Measurements from ENCODE around the gene PHF13. TPM values are rescaled to one million over a fixed set of nuclear protein-coding genes. Genes with fewer than 3 reads are reported as not detected.
A peak's percentile ranks its signal among the peaks of the same experiment; 100 is the strongest.

Gene PHF13
- total and polyA plus RNA-seq, 9 of the 15 experiments (the other 6 are each of a cell fraction or from before 2014, with no cell fraction given) = 1.8 to 36.1 (median 11.7) TPM

DNA sequence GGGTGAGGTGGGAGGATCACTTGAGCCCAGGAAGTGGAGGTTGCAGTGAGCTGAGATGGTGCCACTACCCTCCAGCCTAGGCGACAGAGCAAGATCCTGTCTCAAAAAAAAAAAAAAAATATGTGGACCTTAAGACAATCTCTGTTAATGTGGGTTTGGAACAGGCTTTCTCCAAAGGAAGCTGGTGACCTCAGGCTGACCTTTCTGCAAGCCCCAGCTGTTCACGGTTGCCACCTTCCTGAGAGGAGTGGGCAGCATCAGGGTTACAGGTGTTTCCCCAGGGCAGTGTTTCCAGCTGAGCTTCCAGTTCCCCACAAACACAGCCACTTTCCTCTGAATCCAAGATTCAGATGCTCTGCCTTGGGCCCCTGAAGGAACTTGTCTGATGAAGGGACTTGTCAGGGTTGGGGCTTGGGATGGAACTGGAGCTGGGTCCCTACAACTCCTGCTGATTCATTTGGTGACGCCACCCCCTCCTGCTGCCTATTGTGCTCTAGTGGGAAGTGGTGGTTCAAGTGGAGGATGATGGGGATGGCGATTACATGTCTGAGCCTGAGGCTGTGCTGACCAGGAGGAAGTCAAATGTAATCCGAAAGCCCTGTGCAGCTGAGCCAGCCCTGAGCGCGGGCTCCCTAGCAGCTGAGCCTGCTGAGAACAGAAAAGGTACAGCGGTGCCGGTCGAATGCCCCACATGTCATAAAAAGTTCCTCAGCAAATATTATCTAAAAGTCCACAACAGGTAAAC is 31.8 kb upstream of the PHF13 start:
- Histone ChIP-seq H3K27me3 (ENCODE audit: control insufficient read depth in 2 of 2, insufficient read depth in 2 of 2, low read length in 2 of 2) (no peaks in the 10 kb centered on the region), H3K36me3 (ENCODE audit: control insufficient read depth, insufficient read depth, low read length) (peaks cover 33% of the 10 kb centered on the region; the same call in 1 of the 3 replicates), H3K27ac (ENCODE audit: extremely low read depth, low read depth, low read length) (peak overlapping the region; percentile 73; the same call in 2 of the 3 replicates), H3K4me2 (ENCODE audit: insufficient read depth, low read length) (peak overlapping the region; percentile 96), H3K4me3 (peak overlapping the region; percentile 10; the same call in 1 of the 2 replicates), H3K9me3 (replicated peaks; ENCODE audit: control insufficient read depth, insufficient read depth, low read depth, low read length) (no peaks in the 10 kb centered on the region), H4K20me1 (replicated peaks; ENCODE audit: control insufficient read depth, insufficient read depth, low read length) (peaks cover 33% of the 10 kb centered on the region), H3K9me1 (ENCODE audit: control insufficient read depth, insufficient read depth, low read length) (peaks cover 16% of the 10 kb centered on the region), H3K9ac (ENCODE audit: insufficient read depth in 1 of 2, low read depth in 2 of 2, low read length in 2 of 2) (peak overlapping the region; percentile 25 to 78; a peak in 3 of 4 replicates), H2AFZ (ENCODE audit: low read depth, low read length) (no peak overlapping the region), H3K79me2 (ENCODE audit: control insufficient read depth, insufficient read depth, low read length) (peaks cover 45% of the 10 kb centered on the region), H3K4me1 (replicated peaks in 1 of 2; ENCODE audit: control insufficient read depth in 2 of 2, insufficient read depth in 2 of 2, low read length in 2 of 2) (peaks cover 46 to 73% of the 10 kb centered on the region in 2 experiments)
- FAIRE-seq (peak; percentile 84), DNase-seq (ENCODE audit: extremely low read depth in 1 of 4, low spot score in 3 of 4) (peak in 2 of 4 experiments; percentile 74 to 83), ATAC-seq (peak; percentile 5)
- WGBS (ENCODE audit: insufficient coverage, low coverage, missing lambda C conversion rate) = 36% methylated on average over 10 of the region's 10 CpGs
- CTCF ChIA-PET (ENCODE audit: low intra/inter-chr PET ratio) = interaction anchor here (1.3 kb wide), 1 partner anchor 28 kb away, joined by 4 read pairs; the partner anchor contains the start of gene NOL9
- no TSS peak for BruUV-seq (replicated peaks)
- POLR2A ChIA-PET = interaction anchor here (0.6 to 13.4 kb wide), 9 partner anchors 9 to 165 kb away, joined by 3 to 221 read pairs (median 4); partner anchors contain the start of gene KLHL21
- in situ Hi-C loops (cut with MboI) (no loop called here), intact Hi-C loops (cut with micrococcal nuclease) (loop anchor here (2.0 kb wide), 1 partner anchor 19 kb away; no protein-coding TSS in a partner anchor)
- peak; percentile 42; the same call in 1 of the 2 replicates for TF ChIP-seq GATA2 (CRISPR knock-in tag; IDR thresholded peaks at IDR 0.05)
- TF ChIP-seq RAD21 (CRISPR knock-in tag; conservative IDR thresholded peaks at IDR 0.05 in 1 of 2, IDR thresholded peaks at IDR 0.05 in 1 of 2) = 0 out of 4 replicates have a peak, but pooled peaks of 1 of the 2 experiments have one; percentile 4
- TF ChIP-seq XRCC3 (IDR thresholded peaks at IDR 0.05) = no peak
- no peak for TF ChIP-seq ZNF232 (CRISPR knock-in tag; IDR thresholded peaks at IDR 0.05)
- TF ChIP-seq HMG20A (CRISPR knock-in tag; conservative IDR thresholded peaks at IDR 0.05) = no peak
- TF ChIP-seq SMARCE1 (IDR thresholded peaks at IDR 0.05) = peak; percentile 28; the same call in 1 of the 2 replicates
- peak; percentile 79 for TF ChIP-seq CREM (IDR thresholded peaks at IDR 0.05; ENCODE audit: low read depth)
- TF ChIP-seq ZEB2 (IDR thresholded peaks at IDR 0.05) = no peak
- TF ChIP-seq ZNF316 (IDR thresholded peaks at IDR 0.05) = peak; percentile 30; the same call in 1 of the 2 replicates
- TF ChIP-seq ZNF134 (CRISPR knock-in tag; conservative IDR thresholded peaks at IDR 0.05) = no peak
- TF ChIP-seq SMAD2 (IDR thresholded peaks at IDR 0.05; ENCODE audit: low read depth, low read length) = no peak
- TF ChIP-seq NUFIP1 (IDR thresholded peaks at IDR 0.05; ENCODE audit: partially characterized antibody) = no peak
- TF ChIP-seq MAX (CRISPR knock-in tag; IDR thresholded peaks at IDR 0.05) = peak; percentile 26; the same call in 1 of the 2 replicates
- TF ChIP-seq ARID1B (IDR thresholded peaks at IDR 0.05) = 0 out of 2 replicates have a peak, but pooled peaks have one; percentile 26
- TF ChIP-seq YBX1 (IDR thresholded peaks at IDR 0.05) = no peak
- TF ChIP-seq USF2 (CRISPR knock-in tag; IDR thresholded peaks at IDR 0.05) = no peak
- TF ChIP-seq CHD2 (IDR thresholded peaks at IDR 0.05; ENCODE audit: low read depth, low read length) = 0 out of 2 replicates have a peak, but pooled peaks have one; percentile 26
- TF ChIP-seq GTF2E2 (tag; IDR thresholded peaks at IDR 0.05) = no peak
- TF ChIP-seq BMI1 (IDR thresholded peaks at IDR 0.05; ENCODE audit: low read length) = no peak
- no peak for TF ChIP-seq POU5F1 (IDR thresholded peaks at IDR 0.05; ENCODE audit: borderline replicate concordance, low read depth, low read length, partially characterized antibody)

Measured in K562 (cell line).